CD4-positive, alpha-beta T cell treated with Interleukin-2 at 100 ng/mL for 4 hours (primary cell): ENCODE measurements around the gene POLE4.

Source experiments
- DNase-seq: peaks from one replicate; pipeline ENCODE4 v3.0.0-alpha.2; 2020; ENCODE audit warnings: low spot score

POLE4 gene

DNA sequence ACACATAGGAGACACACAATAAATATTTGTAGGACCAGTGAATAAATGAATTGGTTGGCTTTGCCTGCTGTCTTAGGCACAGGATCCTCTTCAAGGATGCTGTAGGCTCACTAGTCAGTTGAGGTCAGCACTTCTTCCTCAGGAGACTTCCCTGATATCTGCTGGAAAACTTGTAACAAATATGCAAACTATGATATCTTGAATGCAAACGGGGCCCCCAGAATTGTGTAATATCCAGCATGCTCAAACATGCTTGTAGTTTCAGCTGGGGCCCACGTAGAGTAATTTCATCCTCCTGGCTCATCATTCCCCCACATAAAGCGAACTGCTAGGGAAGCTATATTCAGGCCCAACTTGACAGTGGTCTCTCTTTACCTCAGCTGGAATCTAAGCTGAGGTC is 43.6 kb downstream of the POLE4 start:
- DNase-seq, result no peak

DNA sequence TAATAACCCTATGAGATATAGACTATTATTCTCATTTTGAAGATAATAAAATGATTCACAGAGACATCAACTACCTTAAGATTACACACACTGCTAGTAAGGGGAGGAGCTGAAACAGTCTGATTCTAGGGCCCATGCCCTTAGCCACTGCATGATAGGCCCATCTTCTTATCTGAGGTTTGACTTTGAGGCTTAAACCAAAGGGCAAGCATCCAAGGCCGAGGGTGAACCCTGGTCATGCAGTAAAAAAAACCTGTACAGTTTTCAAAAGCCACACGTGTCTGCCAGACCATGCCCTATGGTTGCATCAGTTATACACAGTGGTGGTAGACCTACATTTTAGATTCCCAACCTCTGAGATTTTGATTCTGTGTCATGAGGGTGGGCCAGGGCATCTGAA is 44.8 kb downstream of the POLE4 start:
- DNase-seq, result no peak

GRCh38 chr2:75003773-75004172 is 45.3 kb downstream of the POLE4 start:
- no peak for DNase-seq

- no peak for DNase-seq
Observed at GRCh38 chr2:75006041-75006440, 47.6 kb downstream of the POLE4 start.

DNA sequence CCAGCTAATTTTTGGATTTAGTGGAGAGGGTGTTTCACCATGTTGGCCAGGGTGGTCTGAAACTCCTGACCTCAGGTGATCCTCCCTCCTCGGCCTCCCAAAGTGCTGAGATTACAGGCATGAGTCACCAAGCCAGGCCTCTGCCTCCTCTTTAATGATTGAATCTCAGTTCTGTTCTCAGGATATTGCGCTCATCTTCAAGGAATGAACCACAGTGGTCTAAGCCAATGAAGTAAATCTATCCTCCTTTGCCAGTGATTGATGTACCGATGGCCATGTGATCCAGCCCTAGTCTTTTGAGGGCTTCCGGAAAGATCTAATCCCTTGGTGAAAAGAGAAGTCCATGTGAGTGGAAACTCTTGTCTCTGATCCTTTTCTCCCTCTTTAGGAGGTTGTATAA is 48.6 kb downstream of the POLE4 start:
- no peak for DNase-seq

DNA sequence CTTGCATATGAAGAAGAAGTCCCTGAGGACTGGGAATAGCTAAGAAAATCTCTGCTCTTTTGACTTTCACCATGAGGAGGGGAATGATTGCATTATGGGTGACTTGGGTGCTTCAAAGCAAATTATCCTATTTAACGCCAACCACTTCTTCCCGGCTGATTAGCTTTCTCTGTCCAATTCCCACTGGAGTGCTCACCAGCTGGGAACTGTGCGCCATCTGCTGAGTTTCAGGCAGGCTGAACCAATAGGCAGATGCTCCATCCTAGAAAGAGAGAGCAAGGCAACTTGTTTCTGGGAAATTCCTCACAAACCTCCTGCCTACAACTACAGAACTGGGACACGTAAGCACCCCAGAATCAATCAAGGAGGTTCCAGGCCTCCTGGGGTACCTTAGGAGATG is 49.4 kb downstream of the POLE4 start:
- no peak for DNase-seq

DNA sequence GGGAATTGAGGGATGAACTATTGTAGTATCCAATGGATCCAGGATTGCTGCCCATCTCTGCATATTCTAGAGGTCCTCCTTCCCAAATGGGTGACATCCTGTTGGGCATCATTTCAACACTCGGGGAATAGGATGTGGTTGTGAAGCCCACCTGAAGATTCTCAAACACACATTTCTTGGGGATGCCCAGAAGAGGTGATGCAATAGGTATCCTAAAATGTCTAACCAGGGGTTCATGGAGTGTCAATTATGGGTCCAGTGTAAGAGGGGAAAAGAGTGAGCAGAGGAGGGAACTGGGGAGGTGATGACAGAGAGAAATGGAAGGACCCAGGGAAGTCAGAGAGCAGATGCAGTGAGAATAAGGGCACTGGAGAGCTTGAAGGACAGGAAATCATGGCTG is 52.1 kb downstream of the POLE4 start:
- no peak for DNase-seq

- DNase-seq, result no peak
Observed at GRCh38 chr2:75012080-75012479, 53.6 kb downstream of the POLE4 start.

DNA sequence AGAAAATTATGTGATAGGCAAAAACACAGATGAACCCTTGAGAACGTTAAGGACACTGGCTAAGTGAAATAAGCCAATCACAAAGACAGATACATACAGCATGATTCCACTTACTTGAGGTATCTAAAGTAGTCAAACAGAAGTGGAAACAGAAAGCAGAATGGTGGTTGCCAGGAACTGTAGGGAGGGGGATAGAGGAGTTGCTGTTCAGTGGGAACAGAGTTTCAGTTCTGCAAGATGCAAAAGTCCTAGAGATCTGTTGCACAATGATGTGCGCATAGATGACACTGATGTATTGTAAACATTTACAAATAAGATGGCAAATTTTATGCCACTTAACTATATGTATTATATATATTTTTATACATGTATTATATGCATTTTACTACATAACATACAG is 59.7 kb downstream of the POLE4 start:
- no peak for DNase-seq
